WTC11 (cell line): ENCODE data around the gene KRT27. TPM values are rescaled to one million over a fixed set of nuclear protein-coding genes. Genes with fewer than 3 reads are reported as not detected.

ENCODE experiments used
- total RNA-seq: library from RNA; stranded (reverse); gene quantifications from 3 replicates; pipeline ENCODE4 v1.2.3, GENCODE V29; 2021

Gene KRT27
- total RNA-seq, 1 experiment from 2014 or later: not detected

Other genes with a start within 250 kb of the KRT27 start
- 0.37 to 0.92 TPM (median 0.57 TPM) in 3 replicates for gene CCR7, start 217.1 kb downstream of the KRT27 start, total RNA-seq
- gene SMARCE1, start 134.7 kb downstream of the KRT27 start, total RNA-seq: 109 to 114 TPM (median 114 TPM) in 3 replicates
- 0.09 to 0.34 TPM (median 0.30 TPM) in 3 replicates for gene KRT222, start 117.4 kb downstream of the KRT27 start, total RNA-seq
- not detected in 3 replicates for gene KRT24, start 78.8 kb downstream of the KRT27 start, total RNA-seq
- gene KRT25, start 27.2 kb downstream of the KRT27 start, total RNA-seq: not detected in 3 replicates
- gene KRT26, start 10.3 kb downstream of the KRT27 start, total RNA-seq: not detected in 3 replicates
- gene KRT28, start 17.4 kb upstream of the KRT27 start, total RNA-seq: not detected in 3 replicates
- gene KRT10, start 40.1 kb upstream of the KRT27 start, total RNA-seq: 23.2 to 27.6 TPM (median 24.2 TPM) in 3 replicates
- gene KRT12, start 84.7 kb upstream of the KRT27 start, total RNA-seq: not detected in 3 replicates
- 0.21 to 0.42 TPM (median 0.30 TPM) in 3 replicates for gene KRT20, start 102.7 kb upstream of the KRT27 start, total RNA-seq
- gene KRT23, start 155.1 kb upstream of the KRT27 start, total RNA-seq: not detected in 3 replicates
- gene KRT39, start 184.4 kb upstream of the KRT27 start, total RNA-seq: not detected in 3 replicates
- not detected in 3 replicates for gene KRT40, start 201.8 kb upstream of the KRT27 start, total RNA-seq
- not detected in 3 replicates for gene KRTAP3-3, start 211.6 kb upstream of the KRT27 start, total RNA-seq
- gene KRTAP3-2, start 217.4 kb upstream of the KRT27 start, total RNA-seq: not detected in 3 replicates
- not detected in 3 replicates for gene KRTAP3-1, start 226.6 kb upstream of the KRT27 start, total RNA-seq
- gene KRTAP1-5, start 244.7 kb upstream of the KRT27 start, total RNA-seq: not detected in 3 replicates
- gene KRTAP1-4, start 247.6 kb upstream of the KRT27 start, total RNA-seq: not detected in 3 replicates